ENCODE results near the gene FHL1. TPM values are rescaled to one million over a fixed set of nuclear protein-coding genes. Genes with fewer than 3 reads are reported as not detected.
"Not testable (repeated sequence)": the region's sequence is repeated elsewhere in the genome, so short reads cannot be mapped to it uniquely, and the experiment has no call there.

Gene FHL1
- 10 to 100 TPM; 29.1 to 61.3 TPM for total RNA-seq
- 19.2 to 24.1 reads per million in 2 donors for total RNA-seq

- ATAC-seq (peak; percentile 78), DNase-seq (peak; percentile 6 to 63 (median 60))
- Mint-ChIP-seq H3K4me1 (peaks cover 21% of the 10 kb centered on the region), H3K36me3 (ENCODE audit: low read depth) (peaks cover 2% of the 10 kb centered on the region), H3K27me3 (no peaks in the 10 kb centered on the region), H3K4me3 (peak within 1 kb of the TSS; percentile 89), H3K27ac (peak within 1 kb of the TSS; percentile 71)
- H3K9me3 ChIP-seq (ENCODE audit: control insufficient read depth, low read length, poor library complexity, severe bottlenecking): no peaks in the 10 kb centered on the region
These were observed at the start of gene FHL1 for GRCh38 chrX:136147315-136147901. TSS of gene FHL1 (plus strand) at chrX:136147533.

GRCh38 chrX:136097871-136098805 lies 49.2 kb upstream of the FHL1 start:
- H3K9me3 ChIP-seq (ENCODE audit: control insufficient read depth, low read length, poor library complexity, severe bottlenecking): no peaks in the 10 kb centered on the region
- no peaks in the 10 kb centered on the region for H3K36me3 Mint-ChIP-seq (ENCODE audit: low read depth)
- ATAC-seq (no peak), DNase-seq (no peak)
- no peaks in the 10 kb centered on the region for H3K4me1 Mint-ChIP-seq
- no peak overlapping the region for H3K27ac Mint-ChIP-seq
- H3K4me3 Mint-ChIP-seq: no peak overlapping the region
- no peaks in the 10 kb centered on the region for H3K27me3 Mint-ChIP-seq

- no peaks in the 10 kb centered on the region for H3K36me3 Mint-ChIP-seq (ENCODE audit: low read depth)
- no peaks in the 10 kb centered on the region for H3K27me3 Mint-ChIP-seq
- H3K4me3 Mint-ChIP-seq: no peak overlapping the region
- H3K4me1 Mint-ChIP-seq: no peaks in the 10 kb centered on the region
- no peak overlapping the region for H3K27ac Mint-ChIP-seq
- DNase-seq (no peak), ATAC-seq (no peak)
- H3K9me3 ChIP-seq (ENCODE audit: control insufficient read depth, low read length, poor library complexity, severe bottlenecking): no peaks in the 10 kb centered on the region
These were observed 42.4 kb upstream of the FHL1 start for GRCh38 chrX:136104936-136105335.

- H3K27me3 Mint-ChIP-seq: no peaks in the 10 kb centered on the region
- H3K4me3 Mint-ChIP-seq: no peak overlapping the region
These were observed 40.3 kb upstream of the FHL1 start for GRCh38 chrX:136106920-136107528.

GRCh38 chrX:136108905-136109304 lies 38.4 kb upstream of the FHL1 start:
- H3K4me1 Mint-ChIP-seq; ATAC-seq; H3K27me3 Mint-ChIP-seq; H3K27ac Mint-ChIP-seq; H3K9me3 ChIP-seq (ENCODE audit: control insufficient read depth, low read length, poor library complexity, severe bottlenecking); H3K36me3 Mint-ChIP-seq (ENCODE audit: low read depth); DNase-seq; H3K4me3 Mint-ChIP-seq: not testable (repeated sequence)

More at GRCh38 chrX:136106920-136107528, 40.3 kb upstream of the FHL1 start:
- no peak overlapping the region for H3K27ac Mint-ChIP-seq
- no peaks in the 10 kb centered on the region for H3K36me3 Mint-ChIP-seq (ENCODE audit: low read depth)
- no peaks in the 10 kb centered on the region for H3K4me1 Mint-ChIP-seq
- no peak for DNase-seq
- no peaks in the 10 kb centered on the region for H3K9me3 ChIP-seq (ENCODE audit: control insufficient read depth, low read length, poor library complexity, severe bottlenecking)
- no peak for ATAC-seq

GRCh38 chrX:136112286-136112685 lies 35.0 kb upstream of the FHL1 start:
- no peaks in the 10 kb centered on the region for H3K27me3 Mint-ChIP-seq
- ATAC-seq (no peak), DNase-seq (no peak)
- no peaks in the 10 kb centered on the region for H3K4me1 Mint-ChIP-seq
- H3K4me3 Mint-ChIP-seq: no peak overlapping the region
- no peaks in the 10 kb centered on the region for H3K36me3 Mint-ChIP-seq (ENCODE audit: low read depth)
- H3K27ac Mint-ChIP-seq: no peak overlapping the region
- H3K9me3 ChIP-seq (ENCODE audit: control insufficient read depth, low read length, poor library complexity, severe bottlenecking): no peaks in the 10 kb centered on the region

- Mint-ChIP-seq H3K27ac (no peak overlapping the region), H3K36me3 (ENCODE audit: low read depth) (no peaks in the 10 kb centered on the region), H3K4me3 (no peak overlapping the region), H3K4me1 (no peaks in the 10 kb centered on the region), H3K27me3 (no peaks in the 10 kb centered on the region)
- DNase-seq (no peak), ATAC-seq (no peak)
- no peaks in the 10 kb centered on the region for H3K9me3 ChIP-seq (ENCODE audit: control insufficient read depth, low read length, poor library complexity, severe bottlenecking)
These were observed 34.6 kb upstream of the FHL1 start for GRCh38 chrX:136112778-136113177.

- Mint-ChIP-seq H3K4me3 (no peak overlapping the region), H3K27ac (no peak overlapping the region), H3K4me1 (no peaks in the 10 kb centered on the region), H3K36me3 (ENCODE audit: low read depth) (peaks cover 2% of the 10 kb centered on the region), H3K27me3 (no peaks in the 10 kb centered on the region)
- no peak for ATAC-seq
- no peak for DNase-seq
- H3K9me3 ChIP-seq (ENCODE audit: control insufficient read depth, low read length, poor library complexity, severe bottlenecking): no peaks in the 10 kb centered on the region
These were observed 32.0 kb upstream of the FHL1 start for GRCh38 chrX:136115126-136115903.

GRCh38 chrX:136115904-136116297 lies 31.4 kb upstream of the FHL1 start:
- H3K27me3 Mint-ChIP-seq: no peaks in the 10 kb centered on the region
- ATAC-seq (no peak), DNase-seq (no peak)
- no peaks in the 10 kb centered on the region for H3K9me3 ChIP-seq (ENCODE audit: control insufficient read depth, low read length, poor library complexity, severe bottlenecking)
- H3K36me3 Mint-ChIP-seq (ENCODE audit: low read depth): peaks cover 2% of the 10 kb centered on the region
- H3K4me1 Mint-ChIP-seq: no peaks in the 10 kb centered on the region
- no peak overlapping the region for H3K4me3 Mint-ChIP-seq
- no peak overlapping the region for H3K27ac Mint-ChIP-seq

- no peaks in the 10 kb centered on the region for H3K9me3 ChIP-seq (ENCODE audit: control insufficient read depth, low read length, poor library complexity, severe bottlenecking)
- H3K4me1 Mint-ChIP-seq: no peaks in the 10 kb centered on the region
- no peak overlapping the region for H3K4me3 Mint-ChIP-seq
- peaks cover 2% of the 10 kb centered on the region for H3K36me3 Mint-ChIP-seq (ENCODE audit: low read depth)
- DNase-seq: no peak
- H3K27me3 Mint-ChIP-seq: no peaks in the 10 kb centered on the region
- ATAC-seq: no peak
- H3K27ac Mint-ChIP-seq: no peak overlapping the region
These were observed 25.5 kb upstream of the FHL1 start for GRCh38 chrX:136121788-136122187.

GRCh38 chrX:136122207-136122606 lies 25.1 kb upstream of the FHL1 start:
- no peak for DNase-seq
- ATAC-seq: no peak
- H3K27ac Mint-ChIP-seq: no peak overlapping the region
- H3K27me3 Mint-ChIP-seq: no peaks in the 10 kb centered on the region
- H3K36me3 Mint-ChIP-seq (ENCODE audit: low read depth): peaks cover 2% of the 10 kb centered on the region
- no peaks in the 10 kb centered on the region for H3K4me1 Mint-ChIP-seq
- H3K4me3 Mint-ChIP-seq: no peak overlapping the region
- no peaks in the 10 kb centered on the region for H3K9me3 ChIP-seq (ENCODE audit: control insufficient read depth, low read length, poor library complexity, severe bottlenecking)

- H3K36me3 Mint-ChIP-seq (ENCODE audit: low read depth): no peaks in the 10 kb centered on the region
- no peaks in the 10 kb centered on the region for H3K9me3 ChIP-seq (ENCODE audit: control insufficient read depth, low read length, poor library complexity, severe bottlenecking)
- no peak overlapping the region for H3K27ac Mint-ChIP-seq
- DNase-seq (no peak), ATAC-seq (no peak)
- H3K4me3 Mint-ChIP-seq: no peak overlapping the region
- H3K27me3 Mint-ChIP-seq: no peaks in the 10 kb centered on the region
- no peaks in the 10 kb centered on the region for H3K4me1 Mint-ChIP-seq
These were observed 22.2 kb upstream of the FHL1 start for GRCh38 chrX:136125106-136125505.

GRCh38 chrX:136126371-136126770 lies 21.0 kb upstream of the FHL1 start:
- H3K27me3 Mint-ChIP-seq: no peaks in the 10 kb centered on the region
- no peak overlapping the region for H3K4me3 Mint-ChIP-seq
- H3K27ac Mint-ChIP-seq: no peak overlapping the region
- H3K9me3 ChIP-seq (ENCODE audit: control insufficient read depth, low read length, poor library complexity, severe bottlenecking): no peaks in the 10 kb centered on the region
- DNase-seq (no peak), ATAC-seq (no peak)
- H3K4me1 Mint-ChIP-seq: no peaks in the 10 kb centered on the region
- no peaks in the 10 kb centered on the region for H3K36me3 Mint-ChIP-seq (ENCODE audit: low read depth)

Data from T-helper 17 cell (primary cell).